KMS-11 (cell line): ENCODE measurements around the gene DMGDH.
A peak's percentile ranks its signal among the peaks of the same experiment; 100 is the strongest.

Experiments used
- H2AFZ ChIP-seq: fragments of 200-600 bp; sonication (generic); 2 replicates; pipeline ENCODE4 v1.6.1; 2016; ENCODE audit warnings: antibody characterized with exemption, mixed run types, low read depth
- H3K27ac ChIP-seq: fragments of 200-600 bp; sonication (generic); 2 replicates; pipeline ENCODE4 v1.6.1; 2016; ENCODE audit warnings: mild to moderate bottlenecking, mixed run types
- H3K27me3 ChIP-seq: fragments of 200-600 bp; sonication (generic); 2 replicates; pipeline ENCODE4 v1.6.1; 2017; ENCODE audit warnings: mild to moderate bottlenecking, low read depth, mixed run types, moderate library complexity; ENCODE audit not compliant: insufficient read depth
- H3K36me3 ChIP-seq: fragments of 200-600 bp; sonication (generic); 2 replicates; pipeline ENCODE4 v1.6.1; 2017; ENCODE audit warnings: mild to moderate bottlenecking, mixed run types; ENCODE audit not compliant: insufficient read depth
- H3K4me1 ChIP-seq: fragments of 200-600 bp; sonication (generic); 2 replicates; pipeline ENCODE4 v1.6.1; 2016; ENCODE audit warnings: mild to moderate bottlenecking, low read depth, mixed run types; ENCODE audit not compliant: poor library complexity, severe bottlenecking
- H3K4me2 ChIP-seq: fragments of 200-600 bp; sonication (generic); 2 replicates; pipeline ENCODE4 v1.7.0; 2016; ENCODE audit warnings: mild to moderate bottlenecking, mixed run types
- H3K4me3 ChIP-seq: fragments of 200-600 bp; sonication (generic); IDR thresholded peaks from 2 replicates; pipeline ENCODE4 v1.6.1; 2017; ENCODE audit warnings: low read depth, low read length, mixed read lengths; ENCODE audit not compliant: insufficient read depth
- H3K79me2 ChIP-seq: fragments of 200-600 bp; sonication (generic); 2 replicates; pipeline ENCODE4 v1.6.1; 2016; ENCODE audit warnings: low read depth, mixed run types; ENCODE audit not compliant: insufficient read depth
- H3K9ac ChIP-seq: fragments of 200-600 bp; sonication (generic); 2 replicates; pipeline ENCODE4 v1.6.1; 2016; ENCODE audit warnings: mild to moderate bottlenecking, mixed run types
- H4K20me1 ChIP-seq: fragments of 200-600 bp; sonication (generic); 2 replicates; pipeline ENCODE4 v1.6.1; 2016; ENCODE audit warnings: mild to moderate bottlenecking, mixed run types; ENCODE audit not compliant: insufficient read depth
- CTCF ChIP-seq: fragments of 200-600 bp; sonication (generic); conservative IDR thresholded peaks from 2 replicates; pipeline ENCODE4 v1.6.1; 2017; ENCODE audit warnings: low read depth, mild to moderate bottlenecking, antibody characterized with exemption, low read length, moderate library complexity, mixed read lengths

DMGDH gene

GRCh38 chr5:79014631-79015030, 54.8 kb downstream of the DMGDH start:
- Histone ChIP-seq H2AFZ (no peak overlapping the region), H3K9ac (no peak overlapping the region), H3K4me3 (no peak overlapping the region), H3K36me3 (no peaks in the 10 kb centered on the region), H3K4me1 (no peaks in the 10 kb centered on the region), H3K27me3 (no peaks in the 10 kb centered on the region), H3K27ac (no peak overlapping the region), H3K79me2 (no peaks in the 10 kb centered on the region), H3K4me2 (no peak overlapping the region), H4K20me1 (no peaks in the 10 kb centered on the region)
- no peak for TF ChIP-seq CTCF

- Histone ChIP-seq H3K27ac (no peak overlapping the region), H3K36me3 (no peaks in the 10 kb centered on the region), H3K4me2 (no peak overlapping the region), H3K27me3 (no peaks in the 10 kb centered on the region), H3K4me3 (no peak overlapping the region), H3K9ac (no peak overlapping the region), H2AFZ (no peak overlapping the region), H3K4me1 (no peaks in the 10 kb centered on the region), H4K20me1 (no peaks in the 10 kb centered on the region), H3K79me2 (no peaks in the 10 kb centered on the region)
- TF ChIP-seq CTCF, result no peak
Observed at GRCh38 chr5:79011869-79012268, 57.6 kb downstream of the DMGDH start.

GRCh38 chr5:79011219-79011836, 58.1 kb downstream of the DMGDH start:
- no peak overlapping the region for H3K4me2 ChIP-seq
- TF ChIP-seq CTCF, result 0 out of 2 replicates have a peak, but pooled peaks have one; percentile 19
- no peaks in the 10 kb centered on the region for H3K4me1 ChIP-seq
- no peaks in the 10 kb centered on the region for H3K27me3 ChIP-seq
- H3K9ac ChIP-seq, result no peak overlapping the region
- H3K79me2 ChIP-seq, result no peaks in the 10 kb centered on the region
- H3K36me3 ChIP-seq, result no peaks in the 10 kb centered on the region
- no peak overlapping the region for H3K4me3 ChIP-seq
- no peaks in the 10 kb centered on the region for H4K20me1 ChIP-seq
- H2AFZ ChIP-seq, result no peak overlapping the region
- H3K27ac ChIP-seq, result no peak overlapping the region

GRCh38 chr5:79008362-79008761, 61.1 kb downstream of the DMGDH start:
- Histone ChIP-seq H3K9ac (no peak overlapping the region), H3K27ac (no peak overlapping the region), H4K20me1 (no peaks in the 10 kb centered on the region), H3K4me3 (no peak overlapping the region), H3K27me3 (no peaks in the 10 kb centered on the region), H2AFZ (no peak overlapping the region), H3K79me2 (no peaks in the 10 kb centered on the region), H3K36me3 (no peaks in the 10 kb centered on the region), H3K4me1 (no peaks in the 10 kb centered on the region), H3K4me2 (no peak overlapping the region)
- no peak for TF ChIP-seq CTCF
